Neural cell (in vitro differentiated cells): ENCODE measurements around the gene ANP32E.

Source experiments
- EP300 ChIP-seq: fragments of 450-650 bp; conservative IDR thresholded peaks from 2 replicates; pipeline ENCODE4 v1.6.1; 2014; ENCODE audit warnings: antibody characterized with exemption, mild to moderate bottlenecking, moderate library complexity; ENCODE audit not compliant: poor library complexity, severe bottlenecking
- POLR2AphosphoS5 ChIP-seq: IDR thresholded peaks from 2 replicates; pipeline ENCODE4 v1.6.1; 2012
- RAD21 ChIP-seq: fragments of 450-650 bp; conservative IDR thresholded peaks from 2 replicates; pipeline ENCODE4 v1.6.1; 2014; ENCODE audit warnings: antibody characterized with exemption, mild to moderate bottlenecking, moderate library complexity
- REST ChIP-seq: IDR thresholded peaks from 2 replicates; pipeline ENCODE4 v1.6.1; 2012; ENCODE audit warnings: borderline replicate concordance
- SMC3 ChIP-seq: fragments of 450-650 bp; conservative IDR thresholded peaks from 2 replicates; pipeline ENCODE4 v1.6.1; 2014; ENCODE audit warnings: antibody characterized with exemption, mild to moderate bottlenecking, moderate library complexity; ENCODE audit not compliant: poor library complexity
- TAF1 ChIP-seq: IDR thresholded peaks from 2 replicates; pipeline ENCODE4 v1.6.1; 2012; ENCODE audit warnings: low read depth
- TF ChIP-seq, protein P1 (sequence below): fragments of 450-650 bp; IDR thresholded peaks from 2 replicates; pipeline ENCODE4 v1.5.1; 2014; ENCODE audit warnings: antibody characterized with exemption, mild to moderate bottlenecking, moderate library complexity; ENCODE audit not compliant: poor library complexity, severe bottlenecking

GRCh38 chr1:150213170-150214098 lies 22.5 kb downstream of the ANP32E start:
- peak; percentile 29 for TF ChIP-seq RAD21
- TF ChIP-seq, protein P1, sequence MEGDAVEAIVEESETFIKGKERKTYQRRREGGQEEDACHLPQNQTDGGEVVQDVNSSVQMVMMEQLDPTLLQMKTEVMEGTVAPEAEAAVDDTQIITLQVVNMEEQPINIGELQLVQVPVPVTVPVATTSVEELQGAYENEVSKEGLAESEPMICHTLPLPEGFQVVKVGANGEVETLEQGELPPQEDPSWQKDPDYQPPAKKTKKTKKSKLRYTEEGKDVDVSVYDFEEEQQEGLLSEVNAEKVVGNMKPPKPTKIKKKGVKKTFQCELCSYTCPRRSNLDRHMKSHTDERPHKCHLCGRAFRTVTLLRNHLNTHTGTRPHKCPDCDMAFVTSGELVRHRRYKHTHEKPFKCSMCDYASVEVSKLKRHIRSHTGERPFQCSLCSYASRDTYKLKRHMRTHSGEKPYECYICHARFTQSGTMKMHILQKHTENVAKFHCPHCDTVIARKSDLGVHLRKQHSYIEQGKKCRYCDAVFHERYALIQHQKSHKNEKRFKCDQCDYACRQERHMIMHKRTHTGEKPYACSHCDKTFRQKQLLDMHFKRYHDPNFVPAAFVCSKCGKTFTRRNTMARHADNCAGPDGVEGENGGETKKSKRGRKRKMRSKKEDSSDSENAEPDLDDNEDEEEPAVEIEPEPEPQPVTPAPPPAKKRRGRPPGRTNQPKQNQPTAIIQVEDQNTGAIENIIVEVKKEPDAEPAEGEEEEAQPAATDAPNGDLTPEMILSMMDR = peak; percentile 64
- TF ChIP-seq EP300 = no peak
- no peak for TF ChIP-seq SMC3
- peak; percentile 63 for TF ChIP-seq POLR2AphosphoS5
- TF ChIP-seq TAF1 = no peak
- no peak for TF ChIP-seq REST
